H1 (cell line): ENCODE measurements around the gene GPA33. TPM values are rescaled to one million over a fixed set of nuclear protein-coding genes. Genes with fewer than 3 reads are reported as not detected.

Experiments used
- CTCF ChIA-PET: fragments of 300-600 bp; sonication (Branson Sonifier 250); formaldehyde crosslinking; loops from one replicate; lab custom pipeline; 2021; ENCODE audit not compliant: partially characterized antibody; lab: Charles Lee
- POLR2A ChIA-PET: fragments of 300-600 bp; sonication (Branson Sonifier 250); formaldehyde crosslinking; loops from one replicate; lab custom pipeline; 2021; ENCODE audit warnings: inconsistent platforms; ENCODE audit not compliant: partially characterized antibody; lab: Charles Lee
- DNase-seq, 2 experiments: peaks; one replicate each; pipeline versions ENCODE4 v3.0.0 to v3.0.0-alpha.2; 2010 to 2022; ENCODE audit warnings: low spot score in 2 of 2, low read depth in 1 of 2, mixed read lengths in 1 of 2
- FAIRE-seq: peaks from 2 replicates; lab custom pipeline; 2011; peaks lifted over from hg19 to GRCh38; lab: Jason Lieb, UNC
- H2AFZ ChIP-seq: 2 replicates; pipeline ENCODE4 v1.8.1; 2012; ENCODE audit warnings: low read length, inconsistent platforms
- H2AK5ac ChIP-seq: 2 replicates; pipeline ENCODE4 v1.6.1; 2013; ENCODE audit warnings: low read depth, low read length
- H2BK120ac ChIP-seq: replicated peaks from 2 replicates; pipeline ENCODE3; 2013; ENCODE audit warnings: low read depth, low read length, inconsistent platforms
- H2BK12ac ChIP-seq: 2 replicates; pipeline ENCODE4 v1.6.1; 2013; ENCODE audit warnings: low read depth, low read length
- H2BK15ac ChIP-seq: 2 replicates; pipeline ENCODE4 v1.6.1; 2013; ENCODE audit warnings: low read length
- H2BK20ac ChIP-seq: 2 replicates; pipeline ENCODE4 v1.6.1; 2013; ENCODE audit warnings: low read length
- H2BK5ac ChIP-seq: 2 replicates; pipeline ENCODE4 v1.6.1; 2013; ENCODE audit warnings: low read depth, low read length
- H3K14ac ChIP-seq: 2 replicates; pipeline ENCODE4 v1.6.1; 2013; ENCODE audit warnings: inconsistent platforms; ENCODE audit not compliant: insufficient read length
- H3K18ac ChIP-seq: 2 replicates; pipeline ENCODE4 v1.6.1; 2013; ENCODE audit warnings: low read length; ENCODE audit errors: extremely low read depth
- H3K23ac ChIP-seq: 2 replicates; pipeline ENCODE4 v1.6.1; 2013; ENCODE audit warnings: inconsistent platforms; ENCODE audit not compliant: insufficient read length
- H3K23me2 ChIP-seq: 2 replicates; pipeline ENCODE4 v1.6.1; 2013; ENCODE audit warnings: low read depth, low read length
- H3K27ac ChIP-seq: 2 replicates; pipeline ENCODE4 v1.6.1; 2011; ENCODE audit warnings: low read depth, low read length, inconsistent platforms
- H3K27me3 ChIP-seq, 4 experiments: replicated peaks in 1 of 4; 1 replicate in 1 of 4; 2 replicates in 3 of 4; pipeline versions ENCODE4 v1.6.1 to v1.8.1; 2011 to 2013; ENCODE audit warnings: low read length in 3 of 4, mild to moderate bottlenecking in 3 of 4, inconsistent platforms in 2 of 4, mixed read lengths in 2 of 4, moderate library complexity in 1 of 4; ENCODE audit not compliant: control insufficient read depth in 3 of 4, insufficient read depth in 3 of 4; ENCODE audit errors: extremely low read depth in 1 of 4
- H3K36me3 ChIP-seq, 4 experiments: 2 replicates each; pipeline versions ENCODE4 v1.6.1 to v1.8.1; 2011 to 2013; ENCODE audit warnings: mild to moderate bottlenecking in 4 of 4, low read length in 3 of 4, moderate library complexity in 2 of 4, control low read depth in 1 of 4, inconsistent platforms in 1 of 4; ENCODE audit not compliant: insufficient read depth in 4 of 4, control insufficient read depth in 2 of 4
- H3K4ac ChIP-seq: replicated peaks from 2 replicates; pipeline ENCODE3; 2013; ENCODE audit warnings: low read length, low read depth, mixed read lengths, inconsistent platforms; ENCODE audit not compliant: insufficient read length
- H3K4me1 ChIP-seq, 4 experiments: replicated peaks in 1 of 4; 1 replicate in 1 of 4; 2 replicates in 3 of 4; pipeline versions ENCODE4 v1.6.1 to v1.8.1; 2011 to 2013; ENCODE audit warnings: low read length in 3 of 4, inconsistent platforms in 2 of 4, mixed read lengths in 1 of 4; ENCODE audit not compliant: insufficient read depth in 4 of 4, control insufficient read depth in 3 of 4
- H3K4me2 ChIP-seq, 2 experiments: 2 replicates each; pipeline versions ENCODE4 v1.6.1 to v1.8.1; 2011 to 2013; ENCODE audit warnings: low read depth in 2 of 2, low read length in 2 of 2, control low read depth in 1 of 2, inconsistent platforms in 1 of 2, mild to moderate bottlenecking in 1 of 2; ENCODE audit not compliant: insufficient read depth in 1 of 2
- H3K4me3 ChIP-seq, 4 experiments: fragments of 200-600, 300-600 bp in 1 of 4; sonication (generic), shearing (Covaris generic), sonication (Bioruptor Twin) in 1 of 4; 2 replicates each; pipeline versions ENCODE4 v1.5.1 to v1.8.1; 2011 to 2016; ENCODE audit warnings: low read length in 4 of 4, low read depth in 3 of 4, control low read depth in 2 of 4, inconsistent platforms in 2 of 4, mild to moderate bottlenecking in 2 of 4, mixed read lengths in 1 of 4, moderate library complexity in 1 of 4; ENCODE audit not compliant: insufficient read depth in 2 of 4; ENCODE audit errors: extremely low read depth in 1 of 4
- H3K56ac ChIP-seq: replicated peaks from 2 replicates; pipeline ENCODE3; 2013; ENCODE audit warnings: low read depth, mild to moderate bottlenecking, mixed read lengths, low read length, inconsistent platforms; ENCODE audit not compliant: insufficient read length
- H3K79me1 ChIP-seq: 2 replicates; pipeline ENCODE4 v1.6.1; 2013; ENCODE audit warnings: low read depth, low read length, control low read depth
- H3K79me2 ChIP-seq, 2 experiments: 2 replicates each; pipeline versions ENCODE4 v1.6.1 to v1.8.1; 2012 to 2013; ENCODE audit warnings: low read length in 2 of 2, mild to moderate bottlenecking in 2 of 2, inconsistent platforms in 1 of 2; ENCODE audit not compliant: insufficient read depth in 2 of 2, control insufficient read depth in 1 of 2
- H3K9ac ChIP-seq, 4 experiments: replicated peaks in 1 of 4; 1 replicate in 1 of 4; 2 replicates in 3 of 4; pipeline versions ENCODE4 v1.6.1 to v1.8.1; 2011 to 2013; ENCODE audit warnings: low read depth in 3 of 4, low read length in 3 of 4, control low read depth in 2 of 4, mild to moderate bottlenecking in 2 of 4, moderate library complexity in 2 of 4, inconsistent platforms in 1 of 4; ENCODE audit errors: extremely low read depth in 1 of 4
- H3K9me3 ChIP-seq, 2 experiments: 2 replicates each; pipeline versions ENCODE4 v1.6.1 to v1.8.1; 2012 to 2013; ENCODE audit warnings: mild to moderate bottlenecking in 2 of 2, moderate library complexity in 2 of 2, control low read depth in 1 of 2, inconsistent platforms in 1 of 2, low read depth in 1 of 2, low read length in 1 of 2, mixed read lengths in 1 of 2; ENCODE audit not compliant: insufficient read depth in 2 of 2
- H4K20me1 ChIP-seq, 2 experiments: replicated peaks in 1 of 2; 2 replicates each; pipeline versions ENCODE3 to v1.8.1; 2011 to 2013; ENCODE audit warnings: inconsistent platforms in 2 of 2, low read length in 2 of 2, mild to moderate bottlenecking in 1 of 2; ENCODE audit not compliant: insufficient read depth in 2 of 2, control insufficient read depth in 1 of 2
- H4K5ac ChIP-seq: 2 replicates; pipeline ENCODE4 v1.6.1; 2013; ENCODE audit warnings: low read length, low read depth, mixed read lengths, inconsistent platforms; ENCODE audit not compliant: insufficient read length
- H4K8ac ChIP-seq: 2 replicates; pipeline ENCODE4 v1.8.0; 2013; ENCODE audit warnings: mild to moderate bottlenecking, moderate library complexity, low read length, inconsistent platforms; ENCODE audit not compliant: insufficient read depth; ENCODE audit errors: extremely low read depth
- H4K91ac ChIP-seq: replicated peaks from 2 replicates; pipeline ENCODE3; 2013; ENCODE audit warnings: low read length, mixed read lengths, inconsistent platforms; ENCODE audit not compliant: insufficient read length
- ATF3 ChIP-seq: IDR thresholded peaks from 2 replicates; pipeline ENCODE4 v1.6.1; 2011; ENCODE audit warnings: low read depth, mild to moderate bottlenecking, low read length; ENCODE audit not compliant: insufficient read depth
- BRCA1 ChIP-seq: IDR thresholded peaks from 2 replicates; pipeline ENCODE4 v1.6.1; 2012; ENCODE audit warnings: low read depth, low read length, improper control_type of control experiment
- KDM1A ChIP-seq: fragments of 200-600, 300-600 bp; sonication (generic); IDR thresholded peaks from 2 replicates; pipeline ENCODE4 v1.7.1; 2016; ENCODE audit warnings: mild to moderate bottlenecking, low read length, borderline replicate concordance
- RXRA ChIP-seq: IDR thresholded peaks from 2 replicates; pipeline ENCODE4 v1.6.1; 2011; ENCODE audit warnings: low read depth, mild to moderate bottlenecking, low read length, moderate library complexity; ENCODE audit not compliant: insufficient read depth
- WGBS, 2 experiments: shearing (Covaris generic) in 1 of 2; methylation state at CpG; one replicate each; pipeline versions ENCODE4 v1.1.6 to v1.1.7; 2013 to 2015; ENCODE audit warnings: low lambda C conversion rate in 2 of 2, mixed read lengths in 2 of 2, inconsistent platforms in 1 of 2, low coverage in 1 of 2, missing lambda C conversion rate in 1 of 2; ENCODE audit not compliant: insufficient replicate concordance in 2 of 2, insufficient coverage in 1 of 2, insufficient read length in 1 of 2; ENCODE audit errors: extremely low coverage in 1 of 2, missing lambda C conversion rate in 1 of 2; 5-methylcytosine and 5-hydroxymethylcytosine counted together
- polyA plus RNA-seq, 7 experiments: library from polyadenylated mRNA; depleted of rRNA in 3 of 7; stranded (reverse) in 5 of 7; unstranded in 2 of 7; fragments of >200 nt in 5 of 7; fragments of 200-250 nt in 2 of 7; gene quantifications; 1 replicate in 5 of 7; 2 replicates in 1 of 7; 4 replicates in 1 of 7; pipeline versions ENCODE4 v1.2.1 to v1.2.3, GENCODE V29; 2011 to 2013; ENCODE audit warnings: missing spikeins in 2 of 7, mixed read lengths in 2 of 7
- total RNA-seq: library from RNA; stranded (reverse); fragmentation: NEBNext Ultra II Directional; extraction: Animal tissue kit (Norgen Biotek cat#: 25700); gene quantifications from 2 replicates; pipeline ENCODE4 v1.2.1, GENCODE V29; 2021

Gene GPA33
- total and polyA plus RNA-seq, 2 of the 8 experiments (the other 6 are each of a cell fraction or from before 2014, with no cell fraction given): 0.19 to 0.67 TPM

DNA sequence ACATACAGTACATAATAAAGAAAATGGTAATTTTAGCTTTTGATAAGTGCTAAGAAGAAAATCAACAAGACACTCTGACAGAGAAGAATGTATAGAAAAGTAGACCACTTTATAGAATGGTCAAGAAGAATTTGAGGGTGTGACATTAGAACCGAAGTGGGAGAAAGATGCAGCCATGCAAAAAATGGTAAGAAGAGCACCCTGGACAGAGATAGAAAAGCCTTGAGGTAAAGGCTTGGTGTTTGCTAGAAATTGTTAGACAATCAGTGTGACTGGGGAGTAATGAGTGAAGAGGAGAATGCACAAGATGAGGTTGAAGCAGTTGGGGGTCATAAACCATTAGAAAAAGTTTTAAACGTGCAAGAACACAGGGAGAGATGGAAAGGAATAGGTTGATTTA, 77.6 kb downstream of the GPA33 start:
- Histone ChIP-seq H4K5ac (no peak overlapping the region), H3K9me3 (no peaks in the 10 kb centered on the region), H2AFZ (no peak overlapping the region), H2BK15ac (no peak overlapping the region), H3K79me2 (no peaks in the 10 kb centered on the region), H4K20me1 (no peaks in the 10 kb centered on the region), H3K56ac (no peak overlapping the region), H2BK20ac (no peak overlapping the region), H4K91ac (no peak overlapping the region), H3K36me3 (no peaks in the 10 kb centered on the region), H3K23me2 (no peaks in the 10 kb centered on the region; the same call in 1 of the 2 replicates), H3K79me1 (no peaks in the 10 kb centered on the region), H3K4me1 (no peaks in the 10 kb centered on the region), H2AK5ac (no peak overlapping the region), H3K27me3 (no peaks in the 10 kb centered on the region), H3K23ac (no peak overlapping the region), H3K18ac (no peak overlapping the region), H2BK5ac (no peak overlapping the region), H3K4me3 (no peak overlapping the region), H2BK12ac (no peak overlapping the region), H3K14ac (no peak overlapping the region), H4K8ac (no peak overlapping the region), H3K27ac (no peak overlapping the region), H3K4me2 (no peak overlapping the region), H3K9ac (no peak overlapping the region), H3K4ac (no peak overlapping the region), H2BK120ac (no peak overlapping the region)
- ChIA-PET POLR2A (no interaction called here), CTCF (interaction anchor here (3.2 kb wide), 1 partner anchor 40 kb away, joined by 12 read pairs; no protein-coding TSS in a partner anchor)
- FAIRE-seq: no peak
- WGBS, 2 experiments: 83% methylated on average over 2 of the region's 2 CpGs; no CpG with 5 or more reads in 1 of the 2 experiments
- no peak for DNase-seq
- TF ChIP-seq ATF3 (no peak), RXRA (no peak), BRCA1 (no peak), KDM1A (no peak)
